Kidney (tissue), 22 donors: ENCODE results near the gene NHEJ1. TPM values are rescaled to one million over a fixed set of nuclear protein-coding genes. Genes with fewer than 3 reads are reported as not detected.
A peak's percentile ranks its signal among the peaks of the same experiment; 100 is the strongest.

Experiments used
- DNase-seq, 5 donors: peaks; one replicate each; pipeline ENCODE4 v3.0.0-alpha.2; 2013 to 2020
- FAIRE-seq: peaks from 2 replicates; lab custom pipeline; 2012; peaks lifted over from hg19 to GRCh38; lab: Jason Lieb, UNC
- H3K27ac ChIP-seq, 2 donors: one replicate each; pipeline ENCODE4 v1.7.0; 2013; ENCODE audit warnings: low read depth in 2 of 2, low read length in 2 of 2, inconsistent platforms in 1 of 2
- H3K27me3 ChIP-seq: one replicate; pipeline ENCODE4 v1.7.1; 2013; ENCODE audit warnings: low read length, inconsistent platforms; ENCODE audit not compliant: control insufficient read depth, insufficient read depth
- H3K36me3 ChIP-seq, 3 donors: one replicate each; pipeline versions ENCODE4 v1.7.0 to v1.7.1; 2013; ENCODE audit warnings: low read length in 3 of 3, control low read depth in 1 of 3, inconsistent platforms in 1 of 3; ENCODE audit not compliant: insufficient read depth in 3 of 3, control insufficient read depth in 2 of 3
- H3K4me1 ChIP-seq, 3 donors: one replicate each; pipeline versions ENCODE4 v1.7.0 to v1.7.1; 2013; ENCODE audit warnings: low read length in 3 of 3, inconsistent platforms in 1 of 3, low read depth in 1 of 3; ENCODE audit not compliant: control insufficient read depth in 2 of 3, insufficient read depth in 2 of 3
- H3K4me3 ChIP-seq, 3 donors: one replicate each; pipeline versions ENCODE4 v1.7.0 to v1.8.1; 2013; ENCODE audit warnings: low read length in 3 of 3, control low read depth in 1 of 3, inconsistent platforms in 1 of 3
- H3K9ac ChIP-seq, 3 donors: one replicate each; pipeline versions ENCODE4 v1.7.0 to v1.7.1; 2013; ENCODE audit warnings: low read length in 3 of 3, control low read depth in 1 of 3, inconsistent platforms in 1 of 3
- H3K9me3 ChIP-seq, 3 donors: one replicate each; pipeline versions ENCODE4 v1.7.0 to v1.7.1; 2013; ENCODE audit warnings: low read length in 3 of 3, control low read depth in 1 of 3, inconsistent platforms in 1 of 3; ENCODE audit not compliant: control insufficient read depth in 2 of 3, insufficient read depth in 1 of 3
- intact Hi-C: fragments of 100-400 bp; cut with DNase I; formaldehyde crosslinking; loops from one replicate; pipeline ENCODE4 v1.11.1; 2022
- long read RNA-seq, 10 donors: library from polyadenylated mRNA in 1 of 10; unstranded in 1 of 10; transcript quantifications; one replicate each; pipeline ENCODE4 v2.0.0 and lab custom pipeline, GENCODE V29; 2021 to 2026
- polyA plus RNA-seq: library from polyadenylated mRNA; stranded (reverse); fragments of 350-450 nt; fragmentation: Illumina TruSeq; extraction: RNeasy Lipid Tissue Mini Kit (QIAGEN cat#74804); gene quantifications from one replicate; pipeline ENCODE4 v1.2.3, GENCODE V29; 2014; ENCODE audit warnings: low read depth, low replicate concordance; ENCODE audit not compliant: insufficient read depth
- total RNA-seq: library from RNA; stranded (reverse); fragmentation: NEBNext Ultra II Directional; extraction: Animal tissue kit (Norgen Biotek cat#: 25700); gene quantifications from one replicate; pipeline ENCODE4 v1.2.1, GENCODE V29; 2021
- TF ChIP-seq, protein P1 (sequence below): IDR thresholded peaks from 3 replicates; pipeline ENCODE4 v1.5.1; 2012; ENCODE audit warnings: mild to moderate bottlenecking, moderate library complexity, borderline replicate concordance; ENCODE audit not compliant: insufficient read depth; ENCODE audit errors: extremely low read depth
- donor health status: control.
- donor health status: control.
- donor health status: control.
- donor health status: control.
- donor health status: control.
- donor health status: DM: yes; HTN: yes; CAD: no.
- donor health status: Normal renal cell carcinoma (clear cell type).

Gene NHEJ1, protein sequence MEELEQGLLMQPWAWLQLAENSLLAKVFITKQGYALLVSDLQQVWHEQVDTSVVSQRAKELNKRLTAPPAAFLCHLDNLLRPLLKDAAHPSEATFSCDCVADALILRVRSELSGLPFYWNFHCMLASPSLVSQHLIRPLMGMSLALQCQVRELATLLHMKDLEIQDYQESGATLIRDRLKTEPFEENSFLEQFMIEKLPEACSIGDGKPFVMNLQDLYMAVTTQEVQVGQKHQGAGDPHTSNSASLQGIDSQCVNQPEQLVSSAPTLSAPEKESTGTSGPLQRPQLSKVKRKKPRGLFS
- total RNA-seq: 17.5 TPM
- polyA plus RNA-seq: 17.7 TPM
- long read RNA-seq, donor 1, partial matches to known transcripts: 0 of 1 reads
- long read RNA-seq, donor 1, other reads (novel, unspliced or antisense): 0 of 1 reads
- long read RNA-seq, donor 2: 0 reads
- long read RNA-seq, donor 3, partial matches to known transcripts: 0 of 4 reads
- long read RNA-seq, donor 3, other reads (novel, unspliced or antisense): 0 of 4 reads
- long read RNA-seq, donor 4: 0 reads
- long read RNA-seq, donor 5, partial matches to known transcripts: 0 of 1 reads
- long read RNA-seq, donor 5, other reads (novel, unspliced or antisense): 0 of 1 reads
- long read RNA-seq, donor 6, transcript NHEJ1-201 (8 exons, 2,094 nt): major isoform, 5 of 5 reads
- long read RNA-seq, donor 6, partial matches to known transcripts: 0 of 5 reads
- long read RNA-seq, donor 6, other reads (novel, unspliced or antisense): 0 of 5 reads
- long read RNA-seq, donor 7, transcript NHEJ1-201 (8 exons, 2,094 nt): major isoform, 11 of 13 reads
- long read RNA-seq, donor 7, partial matches to known transcripts: 0 of 13 reads
- long read RNA-seq, donor 7, other reads (novel, unspliced or antisense): 2 of 13 reads
- long read RNA-seq, donor 8, transcript NHEJ1-201 (8 exons, 2,094 nt): major isoform, 7 of 7 reads
- long read RNA-seq, donor 8, partial matches to known transcripts: 0 of 7 reads
- long read RNA-seq, donor 8, other reads (novel, unspliced or antisense): 0 of 7 reads
- long read RNA-seq, donor 9: 0 reads
- long read RNA-seq, donor 10: 0 reads

DNA sequence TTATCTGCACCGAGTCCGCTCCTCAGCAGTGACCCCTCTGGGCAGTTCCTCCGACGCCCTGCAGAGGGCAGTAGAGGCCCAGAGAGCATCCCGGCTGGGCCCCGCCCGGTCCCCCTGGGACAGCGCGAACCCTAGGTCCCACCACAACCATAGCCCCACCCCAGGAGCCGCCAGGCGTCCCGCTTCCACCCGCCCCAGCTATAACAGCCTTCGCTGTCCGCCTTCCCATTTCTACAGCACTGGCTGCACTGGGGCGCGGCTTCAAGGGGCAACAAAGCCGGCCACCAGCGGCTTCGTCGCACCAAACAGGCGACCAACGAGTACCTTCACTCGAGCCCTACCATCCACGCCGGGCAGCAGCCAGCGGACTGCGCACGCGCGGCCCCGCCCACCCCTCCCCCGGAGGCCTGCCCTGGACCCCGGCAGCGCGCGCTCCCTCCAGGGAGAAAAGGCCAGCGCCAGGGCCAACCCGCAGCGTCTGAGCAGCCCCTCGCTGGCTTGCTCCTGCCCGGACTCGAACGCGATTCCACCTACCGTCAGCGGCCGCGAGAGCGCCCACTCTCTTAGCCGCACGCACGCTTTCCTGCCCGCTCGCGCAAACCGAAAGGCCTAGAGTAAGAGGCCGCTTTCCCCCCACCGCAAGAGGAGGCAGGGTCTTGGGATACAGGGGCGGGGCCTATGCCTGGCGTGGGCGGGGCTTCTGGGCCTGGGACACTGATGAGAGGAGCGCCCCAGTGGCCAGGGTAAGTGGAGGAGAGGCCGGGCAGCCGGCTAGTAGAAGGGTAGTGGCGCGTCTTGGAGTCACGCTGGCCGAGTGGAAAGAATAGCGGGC lies at the start of gene NHEJ1:
TSS of gene NHEJ1 (minus strand) at position 630 of the 832 bp plus-strand sequence. CDS start 2,453 bp downstream, outside the sequence.
- DNase-seq: peak; percentile 96 to 98 (median 97)
- Histone ChIP-seq H3K9me3 (no peaks in the 10 kb centered on the region), H3K27ac (peak within 1 kb of the TSS; percentile 92 to 95), H3K9ac (peak within 1 kb of the TSS; percentile 41 to 53 (median 44)), H3K27me3 (no peaks in the 10 kb centered on the region), H3K36me3 (peaks cover 0 to 3% (median 0%) of the 10 kb centered on the region in 3 donors), H3K4me3 (peak within 1 kb of the TSS; percentile 68 to 69 (median 69)), H3K4me1 (peaks cover 0 to 3% (median 0%) of the 10 kb centered on the region in 3 donors)
- TF ChIP-seq, protein P1, sequence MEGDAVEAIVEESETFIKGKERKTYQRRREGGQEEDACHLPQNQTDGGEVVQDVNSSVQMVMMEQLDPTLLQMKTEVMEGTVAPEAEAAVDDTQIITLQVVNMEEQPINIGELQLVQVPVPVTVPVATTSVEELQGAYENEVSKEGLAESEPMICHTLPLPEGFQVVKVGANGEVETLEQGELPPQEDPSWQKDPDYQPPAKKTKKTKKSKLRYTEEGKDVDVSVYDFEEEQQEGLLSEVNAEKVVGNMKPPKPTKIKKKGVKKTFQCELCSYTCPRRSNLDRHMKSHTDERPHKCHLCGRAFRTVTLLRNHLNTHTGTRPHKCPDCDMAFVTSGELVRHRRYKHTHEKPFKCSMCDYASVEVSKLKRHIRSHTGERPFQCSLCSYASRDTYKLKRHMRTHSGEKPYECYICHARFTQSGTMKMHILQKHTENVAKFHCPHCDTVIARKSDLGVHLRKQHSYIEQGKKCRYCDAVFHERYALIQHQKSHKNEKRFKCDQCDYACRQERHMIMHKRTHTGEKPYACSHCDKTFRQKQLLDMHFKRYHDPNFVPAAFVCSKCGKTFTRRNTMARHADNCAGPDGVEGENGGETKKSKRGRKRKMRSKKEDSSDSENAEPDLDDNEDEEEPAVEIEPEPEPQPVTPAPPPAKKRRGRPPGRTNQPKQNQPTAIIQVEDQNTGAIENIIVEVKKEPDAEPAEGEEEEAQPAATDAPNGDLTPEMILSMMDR: peak; percentile 95
- FAIRE-seq: no peak
- intact Hi-C loops: loop anchor here (10.0 kb wide), 1 partner anchor 124 kb away; no protein-coding TSS in a partner anchor

- DNase-seq (peak in 1 of 5 donors; percentile 62), FAIRE-seq (no peak)
- H3K4me3 ChIP-seq: no peak overlapping the region
- intact Hi-C loops: no loop called here
- no peaks in the 10 kb centered on the region for H3K27me3 ChIP-seq
- no peaks in the 10 kb centered on the region for H3K9me3 ChIP-seq
- peaks cover 8 to 14% (median 9%) of the 10 kb centered on the region in 3 donors for H3K4me1 ChIP-seq
- peaks cover 2 to 31% (median 20%) of the 10 kb centered on the region in 3 donors for H3K36me3 ChIP-seq
- H3K9ac ChIP-seq: no peak overlapping the region
- H3K27ac ChIP-seq: no peak overlapping the region
- TF ChIP-seq, protein P1: no peak
Measured at GRCh38 chr2:219209236-219210195, 48.9 kb upstream of the NHEJ1 start.
